Hepatocyte (in vitro differentiated cells): Measurements from ENCODE around the gene PPIA.
"Not testable (repeated sequence)": the region's sequence is repeated elsewhere in the genome, so short reads cannot be mapped to it uniquely, and the experiment has no call there.

Experiments used
- EZH2 ChIP-seq: fragments of 200-600 bp; sonication (generic); IDR thresholded peaks from 2 replicates; pipeline ENCODE4 v1.6.1; 2016; ENCODE audit warnings: antibody characterized with exemption, mild to moderate bottlenecking, borderline replicate concordance
- EZH2phosphoT487 ChIP-seq: fragments of 200-600 bp; sonication (generic); IDR thresholded peaks from one replicate; pipeline ENCODE4 v1.6.1; 2018; ENCODE audit warnings: antibody characterized with exemption, mild to moderate bottlenecking, low read depth, moderate library complexity; ENCODE audit not compliant: unreplicated experiment, severe bottlenecking
- TF ChIP-seq, protein P1 (sequence below): fragments of 200-600 bp; sonication (generic); IDR thresholded peaks from 2 replicates; pipeline ENCODE4 v1.5.1; 2016; ENCODE audit warnings: antibody characterized with exemption, mild to moderate bottlenecking; ENCODE audit not compliant: poor library complexity

DNA sequence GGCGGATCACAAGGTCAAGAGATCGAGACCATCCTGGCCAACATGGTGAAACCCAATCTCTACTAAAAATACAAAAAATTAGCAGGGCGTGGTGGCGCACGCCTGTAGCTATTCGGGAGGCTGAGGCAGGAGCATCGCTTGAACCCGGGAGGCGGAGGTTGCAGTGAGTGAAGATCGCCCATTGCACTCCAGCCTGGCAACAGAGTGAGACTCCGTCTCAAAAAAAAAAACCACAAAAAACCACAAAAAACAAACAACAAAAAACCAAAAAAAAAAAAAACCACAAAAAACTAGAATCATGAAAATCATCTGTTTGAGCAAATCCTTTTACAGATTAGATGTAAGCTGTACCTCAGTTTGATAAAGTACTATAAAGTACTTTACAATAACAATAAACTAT is 49.9 kb downstream of the PPIA start:
- TF ChIP-seq, protein P1, sequence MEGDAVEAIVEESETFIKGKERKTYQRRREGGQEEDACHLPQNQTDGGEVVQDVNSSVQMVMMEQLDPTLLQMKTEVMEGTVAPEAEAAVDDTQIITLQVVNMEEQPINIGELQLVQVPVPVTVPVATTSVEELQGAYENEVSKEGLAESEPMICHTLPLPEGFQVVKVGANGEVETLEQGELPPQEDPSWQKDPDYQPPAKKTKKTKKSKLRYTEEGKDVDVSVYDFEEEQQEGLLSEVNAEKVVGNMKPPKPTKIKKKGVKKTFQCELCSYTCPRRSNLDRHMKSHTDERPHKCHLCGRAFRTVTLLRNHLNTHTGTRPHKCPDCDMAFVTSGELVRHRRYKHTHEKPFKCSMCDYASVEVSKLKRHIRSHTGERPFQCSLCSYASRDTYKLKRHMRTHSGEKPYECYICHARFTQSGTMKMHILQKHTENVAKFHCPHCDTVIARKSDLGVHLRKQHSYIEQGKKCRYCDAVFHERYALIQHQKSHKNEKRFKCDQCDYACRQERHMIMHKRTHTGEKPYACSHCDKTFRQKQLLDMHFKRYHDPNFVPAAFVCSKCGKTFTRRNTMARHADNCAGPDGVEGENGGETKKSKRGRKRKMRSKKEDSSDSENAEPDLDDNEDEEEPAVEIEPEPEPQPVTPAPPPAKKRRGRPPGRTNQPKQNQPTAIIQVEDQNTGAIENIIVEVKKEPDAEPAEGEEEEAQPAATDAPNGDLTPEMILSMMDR: not testable (repeated sequence)
- TF ChIP-seq EZH2, EZH2phosphoT487: not testable (repeated sequence)
